ENCODE results near the gene TFAP2E.

The TFAP2E gene

GRCh38 chr1:35615440-35615839 lies 42.3 kb downstream of the TFAP2E start:
- TF ChIP-seq ZNF565 (CRISPR knock-in tag; conservative IDR thresholded peaks at IDR 0.05; ENCODE audit: low read depth), result no peak
- no peak for TF ChIP-seq POU6F1 (CRISPR knock-in tag; IDR thresholded peaks at IDR 0.05; ENCODE audit: borderline replicate concordance, low read depth)
- no peak for TF ChIP-seq ESRRG (CRISPR knock-in tag; IDR thresholded peaks at IDR 0.05)
- TF ChIP-seq ZNF8 (CRISPR knock-in tag; IDR thresholded peaks at IDR 0.05), result no peak
- no peak for TF ChIP-seq TOX (CRISPR knock-in tag; IDR thresholded peaks at IDR 0.05; ENCODE audit: borderline replicate concordance)
- no peak for TF ChIP-seq PPARA (CRISPR knock-in tag; IDR thresholded peaks at IDR 0.05; ENCODE audit: borderline replicate concordance)
- TF ChIP-seq GLIS3 (CRISPR knock-in tag; IDR thresholded peaks at IDR 0.05), result no peak
- no peak for TF ChIP-seq OSR1 (CRISPR knock-in tag; IDR thresholded peaks at IDR 0.05)
- no peak for TF ChIP-seq CREB5 (CRISPR knock-in tag; IDR thresholded peaks at IDR 0.05; ENCODE audit: low read depth)
- TF ChIP-seq TCF4 (CRISPR knock-in tag; IDR thresholded peaks at IDR 0.05; ENCODE audit: borderline replicate concordance), result no peak
- TF ChIP-seq ISL1 (CRISPR knock-in tag; IDR thresholded peaks at IDR 0.05), result no peak
- TF ChIP-seq TSHZ2 (CRISPR knock-in tag; IDR thresholded peaks at IDR 0.05), result no peak
- no peak for TF ChIP-seq BACH2 (CRISPR knock-in tag; IDR thresholded peaks at IDR 0.05; ENCODE audit: borderline replicate concordance)
- no peak for TF ChIP-seq RARB (CRISPR knock-in tag; IDR thresholded peaks at IDR 0.05)
- no peak for TF ChIP-seq PATZ1 (CRISPR knock-in tag; IDR thresholded peaks at IDR 0.05; ENCODE audit: borderline replicate concordance)
- no peak for TF ChIP-seq ZNF70 (CRISPR knock-in tag; IDR thresholded peaks at IDR 0.05)
- TF ChIP-seq ARNTL (CRISPR knock-in tag; IDR thresholded peaks at IDR 0.05; ENCODE audit: borderline replicate concordance, low read depth), result no peak
- ATAC-seq, result no peak

- TF ChIP-seq ZNF70 (CRISPR knock-in tag; IDR thresholded peaks at IDR 0.05) (no peak), ZNF8 (CRISPR knock-in tag; IDR thresholded peaks at IDR 0.05) (no peak), TCF4 (CRISPR knock-in tag; IDR thresholded peaks at IDR 0.05; ENCODE audit: borderline replicate concordance) (no peak), POU6F1 (CRISPR knock-in tag; IDR thresholded peaks at IDR 0.05; ENCODE audit: borderline replicate concordance, low read depth) (no peak), ZFP30 (CRISPR knock-in tag; IDR thresholded peaks at IDR 0.05) (no peak), ZNF565 (CRISPR knock-in tag; conservative IDR thresholded peaks at IDR 0.05; ENCODE audit: low read depth) (no peak), CSDC2 (CRISPR knock-in tag; IDR thresholded peaks at IDR 0.05) (no peak), ZFP3 (CRISPR knock-in tag; IDR thresholded peaks at IDR 0.05) (no peak), GLIS3 (CRISPR knock-in tag; IDR thresholded peaks at IDR 0.05) (no peak), ISL1 (CRISPR knock-in tag; IDR thresholded peaks at IDR 0.05) (no peak), ARNTL (CRISPR knock-in tag; IDR thresholded peaks at IDR 0.05; ENCODE audit: borderline replicate concordance, low read depth) (no peak)
- no peak for ATAC-seq
These were observed 46.4 kb downstream of the TFAP2E start for GRCh38 chr1:35619237-35620121.

Measured in SK-N-SH treated with all-trans-retinoic acid at 6 μM for 48 hours (cell line).